ENCODE data around the gene CAV2.

The CAV2 gene

GRCh38 chr7:116525298-116525912, 25.9 kb downstream of the CAV2 start:
- DNase-seq: peak; percentile 19

GRCh38 chr7:116525913-116526861, 26.6 kb downstream of the CAV2 start:
- peak; percentile 66 for DNase-seq

- DNase-seq: no peak
These were observed 27.4 kb downstream of the CAV2 start for GRCh38 chr7:116526897-116527296.

- no peak for DNase-seq
These were observed 28.0 kb downstream of the CAV2 start for GRCh38 chr7:116527521-116527920.

GRCh38 chr7:116528008-116528789, 28.7 kb downstream of the CAV2 start:
- no peak for DNase-seq

GRCh38 chr7:116529250-116529649, 29.7 kb downstream of the CAV2 start:
- no peak for DNase-seq

GRCh38 chr7:116530107-116530820, 30.7 kb downstream of the CAV2 start:
- no peak for DNase-seq

- DNase-seq: no peak
These were observed 32.7 kb downstream of the CAV2 start for GRCh38 chr7:116532102-116532688.

- no peak for DNase-seq
These were observed 35.3 kb downstream of the CAV2 start for GRCh38 chr7:116534790-116535189.

- DNase-seq: no peak
These were observed 35.9 kb downstream of the CAV2 start for GRCh38 chr7:116535416-116535815.

GRCh38 chr7:116538138-116538537, 38.6 kb downstream of the CAV2 start:
- no peak for DNase-seq

- DNase-seq: no peak
These were observed 40.3 kb downstream of the CAV2 start for GRCh38 chr7:116539879-116540278.

GRCh38 chr7:116540743-116541142, 41.2 kb downstream of the CAV2 start:
- no peak for DNase-seq

GRCh38 chr7:116541951-116542350, 42.4 kb downstream of the CAV2 start:
- no peak for DNase-seq

GRCh38 chr7:116542618-116543017, 43.1 kb downstream of the CAV2 start:
- DNase-seq: no peak

- no peak for DNase-seq
These were observed 44.1 kb downstream of the CAV2 start for GRCh38 chr7:116543664-116544063.

- DNase-seq: no peak
These were observed 44.9 kb downstream of the CAV2 start for GRCh38 chr7:116544487-116544886.

- DNase-seq: no peak
These were observed 46.0 kb downstream of the CAV2 start for GRCh38 chr7:116545411-116545993.

GRCh38 chr7:116546054-116546453, 46.5 kb downstream of the CAV2 start:
- DNase-seq: no peak

GRCh38 chr7:116546916-116547315, 47.4 kb downstream of the CAV2 start:
- no peak for DNase-seq

GRCh38 chr7:116547347-116547746, 47.8 kb downstream of the CAV2 start:
- no peak for DNase-seq

- no peak for DNase-seq
These were observed 49.0 kb downstream of the CAV2 start for GRCh38 chr7:116548506-116548905.

All from CD4-positive, alpha-beta T cell treated with Interleukin-17A for 1 hour (primary cell).